ENCODE measurements around the gene ANGPTL8. TPM values are rescaled to one million over a fixed set of nuclear protein-coding genes. Genes with fewer than 3 reads are reported as not detected.

The ANGPTL8 gene
- total RNA-seq, 1 experiment from 2014 or later: not detected

- no peak for ATAC-seq
- CTCF ChIA-PET: no interaction called here
- POLR2A ChIA-PET: interaction anchor here (0.7 kb wide), 1 partner anchor 207 kb away, joined by 5 read pairs; no protein-coding TSS in a partner anchor
These were observed 25.0 kb upstream of the ANGPTL8 start for GRCh38 chr19:11214387-11214786.

More at GRCh38 chr19:11214387-11214786, 25.0 kb upstream of the ANGPTL8 start:
- H3K4me3 Mint-ChIP-seq: no peak overlapping the region
- peaks cover 30% of the 10 kb centered on the region for H3K36me3 Mint-ChIP-seq
- H3K27ac Mint-ChIP-seq: no peak overlapping the region
- peaks cover 3% of the 10 kb centered on the region; the same call in 1 of the 2 replicates for H3K9me3 Mint-ChIP-seq
- H3K27me3 Mint-ChIP-seq (ENCODE audit: low read depth): no peaks in the 10 kb centered on the region
- no peak for DNase-seq (ENCODE audit: low spot score)
- TF ChIP-seq ATF6 (CRISPR knock-in tag; IDR thresholded peaks at IDR 0.05): no peak
- TF ChIP-seq STAT6 (CRISPR knock-in tag; conservative IDR thresholded peaks at IDR 0.05; ENCODE audit: low read depth): no peak
- TF ChIP-seq MAX (CRISPR knock-in tag; IDR thresholded peaks at IDR 0.05): no peak
- no peak for TF ChIP-seq E2F5 (CRISPR knock-in tag; IDR thresholded peaks at IDR 0.05)
- no peak for TF ChIP-seq ETV6 (CRISPR knock-in tag; IDR thresholded peaks at IDR 0.05)
- no peak for TF ChIP-seq HMGA2 (CRISPR knock-in tag; IDR thresholded peaks at IDR 0.05)
- TF ChIP-seq NFYB (CRISPR knock-in tag; conservative IDR thresholded peaks at IDR 0.05; ENCODE audit: low read depth): no peak
- TF ChIP-seq TP53 (CRISPR knock-in tag; IDR thresholded peaks at IDR 0.05): no peak
- TF ChIP-seq NR2C2 (CRISPR knock-in tag; IDR thresholded peaks at IDR 0.05): no peak
- no peak for TF ChIP-seq ZNF416 (CRISPR knock-in tag; IDR thresholded peaks at IDR 0.05)
- no peak for TF ChIP-seq NFE2L1 (CRISPR knock-in tag; IDR thresholded peaks at IDR 0.05)
- TF ChIP-seq FOXP1 (CRISPR knock-in tag; IDR thresholded peaks at IDR 0.05; ENCODE audit: borderline replicate concordance): no peak
- TF ChIP-seq ERG (CRISPR knock-in tag; IDR thresholded peaks at IDR 0.05): no peak
- no peak for TF ChIP-seq AR (CRISPR knock-in tag; IDR thresholded peaks at IDR 0.05)
- no peak for TF ChIP-seq OVOL2 (CRISPR knock-in tag; IDR thresholded peaks at IDR 0.05; ENCODE audit: borderline replicate concordance)
- TF ChIP-seq E2F1 (CRISPR knock-in tag; IDR thresholded peaks at IDR 0.05): no peak
- TF ChIP-seq MXD4 (CRISPR knock-in tag; IDR thresholded peaks at IDR 0.05; ENCODE audit: borderline replicate concordance): no peak
- no peak for TF ChIP-seq KAT7 (CRISPR knock-in tag; IDR thresholded peaks at IDR 0.05; ENCODE audit: borderline replicate concordance)
- no peak for TF ChIP-seq PREB (CRISPR knock-in tag; IDR thresholded peaks at IDR 0.05; ENCODE audit: borderline replicate concordance)
- TF ChIP-seq ZNF138 (CRISPR knock-in tag; conservative IDR thresholded peaks at IDR 0.05): no peak
- H3K4me1 Mint-ChIP-seq: no peaks in the 10 kb centered on the region
